ENCODE data around the gene EXOSC7.

Gene EXOSC7

GRCh38 chr3:44976002-44976815 is at the start of gene EXOSC7, which contains the start of gene ZDHHC3:
Gene EXOSC7 (plus strand): TSS chr3:44976244. CDS start chr3:44976278, 34 bp downstream.
Gene ZDHHC3 (minus strand): TSS chr3:44976174. CDS start chr3:44959436, 16,738 bp downstream.
- H3K4me3 ChIP-seq (ENCODE audit: low read depth, low read length) = peak within 1 kb of the TSS; percentile 95
- TF ChIP-seq CTCF (IDR thresholded peaks at IDR 0.05; ENCODE audit: low read depth, low read length) = no peak

GRCh38 chr3:44926921-44927320 is 49.1 kb upstream of the EXOSC7 start:
- no peak overlapping the region for H3K4me3 ChIP-seq (ENCODE audit: low read depth, low read length)
- no peak for TF ChIP-seq CTCF (IDR thresholded peaks at IDR 0.05; ENCODE audit: low read depth, low read length)

GRCh38 chr3:44927371-44927770 is 48.7 kb upstream of the EXOSC7 start:
- no peak overlapping the region for H3K4me3 ChIP-seq (ENCODE audit: low read depth, low read length)
- no peak for TF ChIP-seq CTCF (IDR thresholded peaks at IDR 0.05; ENCODE audit: low read depth, low read length)

GRCh38 chr3:44929782-44930181 is 46.3 kb upstream of the EXOSC7 start:
- no peak for TF ChIP-seq CTCF (IDR thresholded peaks at IDR 0.05; ENCODE audit: low read depth, low read length)
- H3K4me3 ChIP-seq (ENCODE audit: low read depth, low read length) = no peak overlapping the region

GRCh38 chr3:44930911-44931310 is 45.1 kb upstream of the EXOSC7 start:
- H3K4me3 ChIP-seq (ENCODE audit: low read depth, low read length) = no peak overlapping the region
- TF ChIP-seq CTCF (IDR thresholded peaks at IDR 0.05; ENCODE audit: low read depth, low read length) = no peak

- H3K4me3 ChIP-seq (ENCODE audit: low read depth, low read length) = no peak overlapping the region
- TF ChIP-seq CTCF (IDR thresholded peaks at IDR 0.05; ENCODE audit: low read depth, low read length) = no peak
Observed at GRCh38 chr3:44931791-44932190, 44.3 kb upstream of the EXOSC7 start.

- no peak for TF ChIP-seq CTCF (IDR thresholded peaks at IDR 0.05; ENCODE audit: low read depth, low read length)
- no peak overlapping the region for H3K4me3 ChIP-seq (ENCODE audit: low read depth, low read length)
Observed at GRCh38 chr3:44932271-44932670, 43.8 kb upstream of the EXOSC7 start.

Measured in WI38 (cell line).